ENCODE data around the gene TBL1X. TPM values are rescaled to one million over a fixed set of nuclear protein-coding genes. Genes with fewer than 3 reads are reported as not detected.

Gene TBL1X
- total and polyA plus RNA-seq, 10 of the 15 experiments (the other 5 are each of a cell fraction or from before 2014, with no cell fraction given): 4.4 to 26.3 (median 10.6) TPM

GRCh38 chrX:9758021-9758638 lies 293.3 kb downstream of the TBL1X start:
- Histone ChIP-seq H3K9ac (ENCODE audit: control insufficient read depth, insufficient read depth, low read length) (no peak overlapping the region), H3K9me3 (replicated peaks; ENCODE audit: control insufficient read depth, insufficient read depth, low read length) (no peaks in the 10 kb centered on the region; the same call in 2 of the 3 replicates), H3K4me2 (ENCODE audit: control insufficient read depth, insufficient read depth) (no peak overlapping the region), H3K4me1 (ENCODE audit: control insufficient read depth, insufficient read depth, low read length) (no peaks in the 10 kb centered on the region), H3K79me2 (ENCODE audit: control insufficient read depth, insufficient read depth, low read length) (no peaks in the 10 kb centered on the region), H3K4me3 (no peak overlapping the region), H3K27ac (ENCODE audit: control insufficient read depth, insufficient read depth) (no peak overlapping the region), H3K27me3 (replicated peaks in 1 of 2; ENCODE audit: control insufficient read depth in 2 of 2, insufficient read depth in 2 of 2, low read length in 1 of 2) (no peaks in the 10 kb centered on the region), H3K36me3 (ENCODE audit: control insufficient read depth in 2 of 2, insufficient read depth in 2 of 2, low read length in 1 of 2) (no peaks in the 10 kb centered on the region), H2AFZ (ENCODE audit: control insufficient read depth, low read depth, low read length) (no peak overlapping the region), H4K20me1 (ENCODE audit: control insufficient read depth, insufficient read depth) (no peaks in the 10 kb centered on the region)
- intact Hi-C loops (cut with micrococcal nuclease; ENCODE audit: unreplicated experiment) (no loop called here), in situ Hi-C loops (cut with MboI) (no loop called here)
- ChIA-PET CTCF (no interaction called here), POLR2A (no interaction called here), RAD21 (ENCODE audit: unreplicated experiment) (no interaction called here), SMC1A (ENCODE audit: uncharacterized antibody, unreplicated experiment) (no interaction called here)
- ATAC-seq (no peak), DNase-seq (ENCODE audit: low read depth, low spot score) (no peak), FAIRE-seq (no peak)
- BruUV-seq (replicated peaks): no TSS peak
- WGBS (ENCODE audit: insufficient coverage, insufficient replicate concordance, low lambda C conversion rate, missing lambda C conversion rate): 4% methylated on average over 4 of the region's 4 CpGs
- TF ChIP-seq SMAD1 (IDR thresholded peaks at IDR 0.05; ENCODE audit: low read depth, partially characterized antibody) (no peak), ZZZ3 (IDR thresholded peaks at IDR 0.05; ENCODE audit: control insufficient read depth, insufficient read length, low read depth) (no peak), ZBTB40 (IDR thresholded peaks at IDR 0.05; ENCODE audit: borderline replicate concordance) (no peak), WRNIP1 (IDR thresholded peaks at IDR 0.05; ENCODE audit: borderline replicate concordance, low read depth, low read length) (no peak), CBX3 (IDR thresholded peaks at IDR 0.05; ENCODE audit: borderline replicate concordance, low read depth) (no peak), ATF7 (IDR thresholded peaks at IDR 0.05; ENCODE audit: low read depth) (no peak), CUX1 (IDR thresholded peaks at IDR 0.05; ENCODE audit: insufficient replicate concordance, low read depth, low read length) (no peak), RBBP5 (conservative IDR thresholded peaks at IDR 0.05) (no peak)
- TF ChIP-seq, protein P1, sequence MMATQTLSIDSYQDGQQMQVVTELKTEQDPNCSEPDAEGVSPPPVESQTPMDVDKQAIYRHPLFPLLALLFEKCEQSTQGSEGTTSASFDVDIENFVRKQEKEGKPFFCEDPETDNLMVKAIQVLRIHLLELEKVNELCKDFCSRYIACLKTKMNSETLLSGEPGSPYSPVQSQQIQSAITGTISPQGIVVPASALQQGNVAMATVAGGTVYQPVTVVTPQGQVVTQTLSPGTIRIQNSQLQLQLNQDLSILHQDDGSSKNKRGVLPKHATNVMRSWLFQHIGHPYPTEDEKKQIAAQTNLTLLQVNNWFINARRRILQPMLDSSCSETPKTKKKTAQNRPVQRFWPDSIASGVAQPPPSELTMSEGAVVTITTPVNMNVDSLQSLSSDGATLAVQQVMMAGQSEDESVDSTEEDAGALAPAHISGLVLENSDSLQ (IDR thresholded peaks at IDR 0.05): no peak

Data from GM12878 (cell line).